ENCODE data around the gene SLC49A3. TPM values are rescaled to one million over a fixed set of nuclear protein-coding genes. Genes with fewer than 3 reads are reported as not detected.

SLC49A3 gene
- total and polyA plus RNA-seq, 2 experiments from 2014 or later: 1.9 to 2.3 TPM

GRCh38 chr4:684623-685327 is 4.2 kb downstream of the SLC49A3 start:
- no peaks in the 10 kb centered on the region for H3K4me1 ChIP-seq (ENCODE audit: low read depth)
- no peak for TF ChIP-seq CTCF (IDR thresholded peaks at IDR 0.05; ENCODE audit: low read depth, low read length)
- H3K36me3 ChIP-seq: no peaks in the 10 kb centered on the region
- no peaks in the 10 kb centered on the region for H3K9me3 ChIP-seq (ENCODE audit: low read depth)
- H3K27ac ChIP-seq: no peak overlapping the region
- no peak overlapping the region for H3K4me3 ChIP-seq
- peaks cover 11% of the 10 kb centered on the region for H3K27me3 ChIP-seq
- DNase-seq (ENCODE audit: low read depth in 1 of 2, low spot score in 1 of 2): no peak

GRCh38 chr4:683982-684622 is 4.8 kb downstream of the SLC49A3 start:
- Histone ChIP-seq H3K4me3 (no peak overlapping the region), H3K36me3 (no peaks in the 10 kb centered on the region), H3K27ac (no peak overlapping the region), H3K9me3 (ENCODE audit: low read depth) (no peaks in the 10 kb centered on the region), H3K27me3 (peaks cover 8% of the 10 kb centered on the region), H3K4me1 (ENCODE audit: low read depth) (no peaks in the 10 kb centered on the region)
- DNase-seq (ENCODE audit: low read depth in 1 of 2, low spot score in 1 of 2): peak; percentile 80 to 86
- TF ChIP-seq CTCF (IDR thresholded peaks at IDR 0.05; ENCODE audit: low read depth, low read length): peak; percentile 80

GRCh38 chr4:683247-683897 is 5.6 kb downstream of the SLC49A3 start:
- Histone ChIP-seq H3K27me3 (peaks cover under 1% of the 10 kb centered on the region), H3K4me3 (no peak overlapping the region), H3K36me3 (no peaks in the 10 kb centered on the region), H3K9me3 (ENCODE audit: low read depth) (no peaks in the 10 kb centered on the region), H3K27ac (no peak overlapping the region), H3K4me1 (ENCODE audit: low read depth) (no peaks in the 10 kb centered on the region)
- no peak for TF ChIP-seq CTCF (IDR thresholded peaks at IDR 0.05; ENCODE audit: low read depth, low read length)
- DNase-seq (ENCODE audit: low read depth in 1 of 2, low spot score in 1 of 2): no peak

- Histone ChIP-seq H3K36me3 (no peaks in the 10 kb centered on the region), H3K4me3 (no peak overlapping the region), H3K4me1 (ENCODE audit: low read depth) (no peaks in the 10 kb centered on the region), H3K27ac (no peak overlapping the region), H3K27me3 (no peaks in the 10 kb centered on the region), H3K9me3 (ENCODE audit: low read depth) (no peaks in the 10 kb centered on the region)
- DNase-seq (ENCODE audit: low read depth in 1 of 2, low spot score in 1 of 2): no peak
- TF ChIP-seq CTCF (IDR thresholded peaks at IDR 0.05; ENCODE audit: low read depth, low read length): no peak
Measured at GRCh38 chr4:682490-683172, 6.3 kb downstream of the SLC49A3 start.

- Histone ChIP-seq H3K4me1 (ENCODE audit: low read depth) (peaks cover 7% of the 10 kb centered on the region), H3K27ac (no peak overlapping the region), H3K4me3 (no peak overlapping the region), H3K36me3 (no peaks in the 10 kb centered on the region), H3K27me3 (no peaks in the 10 kb centered on the region), H3K9me3 (ENCODE audit: low read depth) (no peaks in the 10 kb centered on the region)
- TF ChIP-seq CTCF (IDR thresholded peaks at IDR 0.05; ENCODE audit: low read depth, low read length): no peak
- no peak for DNase-seq (ENCODE audit: low read depth in 1 of 2, low spot score in 1 of 2)
Measured at GRCh38 chr4:681736-682451, 7.1 kb downstream of the SLC49A3 start.
